HG03571 (cell line): ENCODE data around the gene C1orf56.
A peak's percentile ranks its signal among the peaks of the same experiment; 100 is the strongest.
"Not testable (repeated sequence)": the region's sequence is repeated elsewhere in the genome, so short reads cannot be mapped to it uniquely, and the experiment has no call there.

ENCODE experiments used
- ATAC-seq: cut with Tn5 transposase; IDR thresholded peaks from one replicate; pipeline ENCODE4 v1.9.1; 2021; ENCODE audit not compliant: unreplicated experiment

Gene C1orf56

DNA sequence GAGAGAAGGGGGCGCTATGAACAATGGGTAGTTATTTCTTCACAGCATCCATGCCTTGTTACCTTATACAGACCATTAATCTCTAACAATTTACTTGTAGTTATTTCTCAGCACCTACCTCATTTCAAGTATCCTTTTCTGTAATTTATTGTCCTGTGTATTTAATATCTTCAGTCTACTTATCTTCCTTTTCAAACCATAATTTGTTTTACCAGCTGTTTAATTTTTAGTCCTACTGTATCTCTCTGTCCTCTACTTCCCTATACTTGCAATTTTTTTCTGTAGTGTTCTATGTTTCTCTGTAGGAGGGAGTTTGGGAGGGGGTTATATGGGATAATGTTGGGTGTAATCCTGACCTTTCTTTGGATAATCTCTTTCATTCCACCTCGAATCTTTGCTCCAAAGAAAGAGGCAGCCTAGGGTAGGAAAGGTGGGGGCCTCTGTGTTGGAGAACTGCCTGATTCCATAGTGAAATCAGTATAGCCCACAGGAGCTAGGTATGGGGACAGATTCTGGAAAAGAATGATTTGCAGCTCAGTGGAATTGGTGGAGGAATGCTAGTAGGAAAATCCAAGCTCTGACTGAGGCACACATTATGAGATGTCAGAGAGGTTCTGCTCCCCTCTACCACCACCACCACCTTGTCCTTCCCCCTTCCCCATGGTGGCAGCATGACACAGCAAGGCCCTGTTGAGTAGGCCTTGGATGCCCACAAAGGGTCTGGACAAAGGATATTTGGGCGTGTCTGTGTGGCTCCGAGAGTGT, 13.3 kb downstream of the C1orf56 start:
- no peak for ATAC-seq

DNA sequence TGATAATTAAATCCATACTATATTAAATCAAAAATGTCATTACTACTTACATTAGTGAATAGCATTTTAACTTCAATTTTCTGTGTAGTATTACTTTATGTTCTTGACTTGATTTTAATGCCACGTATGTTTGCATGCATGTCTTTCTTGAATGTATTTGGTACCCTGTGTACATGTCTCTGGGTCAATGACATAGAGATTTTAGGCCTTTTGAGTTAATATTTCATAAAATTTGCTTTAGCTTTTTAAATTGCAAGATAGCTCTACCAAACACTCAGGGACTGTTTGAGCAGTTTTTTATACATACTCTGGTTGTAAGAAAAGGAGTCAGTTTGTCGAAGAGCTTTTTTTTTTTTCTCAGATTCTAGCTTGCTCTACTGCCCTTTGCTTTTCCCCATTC, 14.2 kb downstream of the C1orf56 start:
- ATAC-seq: no peak

DNA sequence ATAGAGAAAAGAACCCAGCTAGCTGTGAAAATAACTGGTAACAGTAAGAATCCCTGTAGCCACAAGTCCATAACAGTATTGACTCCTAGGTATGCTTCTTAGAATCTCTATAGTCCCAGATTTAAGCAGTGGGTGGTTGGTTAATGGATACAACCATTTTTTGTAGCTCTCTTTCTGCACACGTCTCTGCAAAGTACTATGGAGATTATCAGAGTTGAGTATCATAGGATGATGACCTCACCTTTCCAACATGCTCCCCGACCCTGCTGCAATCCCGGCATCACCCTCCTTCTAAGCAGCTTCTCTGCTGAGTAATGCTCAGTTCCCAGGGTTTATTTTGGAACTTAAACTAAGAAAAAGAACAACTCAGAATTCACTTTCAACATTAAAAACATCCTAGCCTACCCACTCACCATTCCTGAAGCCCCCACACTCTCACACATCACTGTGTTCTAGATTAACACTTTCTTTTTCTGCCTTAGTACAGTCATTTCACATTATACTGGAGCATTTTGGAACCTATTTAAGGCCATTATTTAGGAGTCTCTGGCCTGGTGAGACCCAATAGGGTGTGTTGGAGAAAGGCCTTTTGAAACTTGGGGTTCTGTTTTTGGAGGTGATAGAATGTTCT, 15.3 kb downstream of the C1orf56 start:
- no peak for ATAC-seq

DNA sequence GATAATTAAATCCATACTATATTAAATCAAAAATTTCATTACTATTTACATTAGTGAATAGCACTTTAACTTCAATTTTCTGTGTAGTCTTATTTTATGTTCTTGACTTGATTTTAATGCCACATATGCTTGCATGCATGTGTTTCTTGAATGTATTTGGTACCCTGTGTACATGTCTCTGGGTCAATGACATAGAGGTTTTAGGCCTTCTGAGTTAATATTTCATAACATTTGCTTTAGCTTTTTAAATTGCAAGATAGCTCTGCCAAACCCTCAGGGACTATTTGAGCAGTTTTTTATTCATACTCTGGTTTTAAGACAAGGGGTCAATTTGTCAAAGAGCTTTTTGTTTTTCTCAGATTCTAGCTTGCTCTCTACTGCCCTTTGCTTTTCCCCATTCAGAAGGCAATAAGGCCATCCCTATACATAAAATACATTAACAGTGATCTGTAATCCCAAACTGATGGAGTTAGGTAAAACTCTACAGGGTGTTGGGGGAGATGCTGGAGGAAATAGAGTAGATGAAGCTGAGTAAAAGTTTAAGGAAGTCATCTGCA, 17.6 kb downstream of the C1orf56 start:
- ATAC-seq: no peak

DNA sequence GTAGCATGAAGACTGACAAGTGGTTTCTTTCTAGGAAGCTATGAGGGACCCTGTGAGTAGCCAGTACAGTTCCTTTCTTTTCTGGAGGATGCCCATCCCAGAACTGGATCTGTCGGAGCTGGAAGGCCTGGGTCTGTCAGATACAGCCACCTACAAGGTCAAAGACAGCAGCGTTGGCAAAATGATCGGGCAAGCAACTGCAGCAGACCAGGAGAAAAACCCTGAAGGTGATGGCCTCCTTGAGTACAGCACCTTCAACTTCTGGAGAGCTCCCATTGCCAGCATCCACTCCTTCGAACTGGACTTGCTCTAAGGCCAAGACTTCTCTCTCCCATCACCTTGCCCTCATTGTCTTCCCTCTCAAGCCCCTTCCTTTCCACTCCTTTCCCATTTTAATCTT, 19.6 kb downstream of the C1orf56 start:
- no peak for ATAC-seq

DNA sequence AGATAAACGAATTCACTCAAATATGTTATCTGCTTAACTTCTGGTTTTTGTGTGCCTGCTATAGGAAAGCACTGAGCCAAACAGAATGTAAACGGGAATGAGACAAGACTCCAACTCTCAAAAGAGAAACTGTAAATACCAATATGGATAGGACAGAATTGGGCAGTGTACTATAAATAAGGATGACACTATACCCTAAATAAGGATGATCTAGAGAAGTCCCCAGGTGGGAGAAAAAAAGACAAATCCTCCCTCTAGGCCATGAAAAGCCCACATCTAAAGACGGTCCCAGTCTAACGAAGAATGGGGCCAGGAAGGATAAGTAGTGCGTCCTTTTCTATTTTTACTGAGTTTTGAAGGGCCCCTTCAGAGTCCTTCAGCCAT, 21.5 kb downstream of the C1orf56 start:
- ATAC-seq: no peak

DNA sequence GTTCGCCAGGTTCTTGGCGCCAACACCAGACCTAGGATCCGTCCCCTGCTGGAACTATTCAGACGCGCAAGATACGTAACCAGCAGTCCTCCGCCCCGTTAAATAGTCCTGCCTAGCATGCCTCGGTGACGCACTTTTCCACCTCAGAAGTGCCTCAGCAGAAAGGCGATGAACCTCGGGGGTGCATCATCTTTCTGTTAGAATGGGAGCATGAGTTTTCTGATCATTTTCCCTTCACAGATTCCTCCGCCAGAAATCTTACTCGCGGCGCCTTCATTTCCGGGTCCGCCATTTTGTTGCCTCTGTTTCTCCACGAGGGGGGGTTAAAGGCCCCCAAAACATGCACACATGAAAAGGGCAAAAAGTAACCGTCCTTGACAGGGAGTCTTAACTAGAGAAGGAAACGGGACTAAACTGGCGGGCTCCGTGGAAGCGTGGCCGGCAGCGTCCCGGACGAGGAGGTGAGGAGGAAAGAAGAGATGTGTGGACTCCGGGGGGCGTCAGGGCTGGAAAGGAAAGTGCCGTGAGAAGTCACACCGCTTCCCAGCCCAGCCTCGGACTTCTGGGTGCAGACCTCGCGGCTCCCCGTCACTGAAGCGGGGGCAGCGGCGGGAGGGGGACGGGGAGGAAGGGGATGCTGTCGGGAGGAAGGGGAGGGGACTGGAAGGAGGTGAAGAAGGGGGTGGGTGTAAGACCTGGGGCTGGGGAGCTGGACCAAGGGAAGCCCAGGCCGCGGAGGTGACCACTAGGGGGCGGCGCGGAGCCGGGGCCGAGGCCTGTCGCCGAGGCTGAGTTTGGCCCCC, 23.1 kb downstream of the C1orf56 start, which contains the start of gene GABPB2:
Gene GABPB2, plus strand, starts transcription at position 288 of the 803 bp plus-strand sequence. CDS start 17,429 bp downstream, outside the sequence.
- peak; percentile 73 for ATAC-seq

DNA sequence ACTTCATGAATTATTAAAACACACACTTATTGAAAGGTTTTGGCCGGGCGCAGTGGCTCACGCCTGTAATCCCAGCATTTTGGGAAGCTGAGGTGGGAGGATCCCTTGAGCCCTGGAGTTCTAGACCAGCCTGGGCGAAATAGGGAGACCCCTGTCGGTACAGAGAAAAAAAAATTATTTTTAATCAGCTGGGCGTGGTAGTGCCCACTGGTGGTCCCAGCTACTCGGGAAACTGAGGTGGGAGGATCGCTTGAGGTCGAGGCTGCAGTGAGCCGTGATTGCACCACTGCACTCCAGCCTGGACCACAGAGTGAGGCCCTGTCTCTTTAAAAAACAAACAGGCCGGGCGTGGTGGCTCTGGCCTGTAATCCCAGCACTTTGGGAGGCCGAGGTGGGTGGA, 24.7 kb downstream of the C1orf56 start:
- ATAC-seq: no peak

DNA sequence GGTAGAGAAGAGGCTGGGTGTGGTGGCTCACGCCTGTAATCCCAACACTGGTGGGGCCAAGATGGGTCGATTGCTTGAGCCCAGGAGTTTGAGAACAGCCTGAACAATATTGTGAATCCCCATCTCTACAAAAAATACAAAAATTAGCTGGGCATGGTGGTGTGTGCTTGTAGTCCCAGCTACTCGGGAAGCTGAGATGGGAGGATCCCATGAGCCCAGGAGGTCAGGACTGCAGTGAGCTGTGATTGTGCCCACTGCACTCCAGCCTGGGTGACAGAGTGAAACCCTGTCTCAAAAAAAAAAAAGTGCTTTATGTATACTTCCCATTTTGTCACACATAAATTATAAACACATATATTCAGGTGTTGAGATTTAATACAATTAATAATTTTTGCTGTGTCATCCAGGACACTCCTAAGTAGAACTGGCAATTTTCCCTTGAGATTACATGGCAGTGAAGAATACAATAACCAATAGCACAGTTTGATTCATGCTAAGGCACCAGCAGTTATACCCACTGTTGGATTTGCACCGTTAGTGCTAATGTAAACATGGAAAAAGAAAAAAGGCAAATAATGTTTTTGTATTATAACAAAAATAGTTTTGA, 38.5 kb downstream of the C1orf56 start:
- ATAC-seq: no peak

DNA sequence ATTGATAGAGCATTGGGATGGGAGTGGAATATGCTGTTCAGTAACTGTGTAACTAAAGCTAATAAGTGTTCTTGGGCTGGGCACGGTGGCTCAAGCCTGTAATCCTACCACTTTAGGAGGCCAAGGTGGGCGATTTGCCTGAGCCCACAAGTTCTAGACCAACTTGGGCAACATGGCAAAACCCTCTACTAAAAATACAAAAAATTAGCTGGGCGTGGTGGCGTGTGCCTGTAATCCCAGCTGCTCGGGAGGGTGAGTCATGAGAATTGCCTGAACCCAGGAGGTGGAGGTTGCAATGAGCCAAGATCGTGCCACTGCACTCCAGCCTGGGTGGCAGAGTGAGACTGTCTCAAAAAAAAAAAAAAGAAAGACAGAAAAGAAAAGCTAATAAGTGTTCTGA, 49.9 kb downstream of the C1orf56 start:
- ATAC-seq: not testable (repeated sequence)

DNA sequence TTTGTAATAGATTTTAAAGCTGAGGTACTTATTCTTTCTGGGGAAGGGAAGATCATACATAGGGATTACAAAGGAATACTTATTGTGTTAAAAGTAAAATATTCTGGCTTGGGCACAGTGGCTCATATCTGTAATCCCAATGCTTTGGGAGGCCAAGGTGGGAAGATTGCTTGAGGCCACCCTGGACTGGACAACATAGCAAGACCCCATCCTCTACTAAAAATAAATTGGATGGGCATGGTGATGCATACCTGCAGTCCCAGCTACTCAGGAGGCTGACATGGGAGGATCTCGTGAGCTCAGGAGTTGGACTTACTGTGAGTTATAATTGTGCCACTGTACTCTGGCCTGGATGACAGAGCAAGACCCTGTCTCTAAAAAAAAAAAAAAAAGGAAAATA, 50.6 kb downstream of the C1orf56 start:
- no peak for ATAC-seq
